Endodermal cell (in vitro differentiated cells): ENCODE data around the gene NDUFS3. TPM values are rescaled to one million over a fixed set of nuclear protein-coding genes. Genes with fewer than 3 reads are reported as not detected.

Experiments
- DNase-seq: peaks from one replicate; pipeline ENCODE4 v3.0.0-alpha.2; 2017
- H3K27ac ChIP-seq: 2 replicates; pipeline ENCODE4 v1.5.1; 2013; ENCODE audit warnings: mild to moderate bottlenecking, low read depth, low read length, moderate library complexity
- H3K27me3 ChIP-seq: 2 replicates; pipeline ENCODE4 v1.6.1; 2013; ENCODE audit warnings: mild to moderate bottlenecking, low read length, moderate library complexity; ENCODE audit not compliant: insufficient read depth, control insufficient read depth, poor library complexity, severe bottlenecking
- H3K36me3 ChIP-seq: 2 replicates; pipeline ENCODE4 v1.7.0; 2013; ENCODE audit warnings: mild to moderate bottlenecking, low read length, moderate library complexity; ENCODE audit not compliant: control insufficient read depth, insufficient read depth
- H3K4me1 ChIP-seq: one replicate; pipeline ENCODE4 v1.7.0; 2013; ENCODE audit warnings: low read length; ENCODE audit not compliant: control insufficient read depth, insufficient read depth
- H3K4me3 ChIP-seq: 2 replicates; pipeline ENCODE4 v1.5.1; 2013; ENCODE audit warnings: mild to moderate bottlenecking, low read length, moderate library complexity
- H3K9ac ChIP-seq: 2 replicates; pipeline ENCODE4 v1.6.1; 2013; ENCODE audit warnings: mild to moderate bottlenecking, low read length, moderate library complexity; ENCODE audit not compliant: poor library complexity, severe bottlenecking; ENCODE audit errors: extremely low read depth
- H3K9me3 ChIP-seq: 2 replicates; pipeline ENCODE4 v1.6.1; 2013; ENCODE audit warnings: mild to moderate bottlenecking, low read length, moderate library complexity; ENCODE audit not compliant: control insufficient read depth
- H3K27ac Mint-ChIP-seq: 2 replicates; pipeline ENCODE4 v1.8.0; 2020; ENCODE audit warnings: mixed read lengths
- H3K27me3 Mint-ChIP-seq: 2 replicates; pipeline ENCODE4 v1.8.0; 2021; ENCODE audit warnings: mild to moderate bottlenecking, mixed read lengths; ENCODE audit not compliant: insufficient read depth
- H3K36me3 Mint-ChIP-seq: 2 replicates; pipeline ENCODE4 v1.8.0; 2020; ENCODE audit warnings: low read depth, mixed read lengths
- H3K4me1 Mint-ChIP-seq: 2 replicates; pipeline ENCODE4 v1.8.0; 2020; ENCODE audit warnings: mixed read lengths
- H3K4me3 Mint-ChIP-seq: 2 replicates; pipeline ENCODE4 v1.8.0; 2020; ENCODE audit warnings: mild to moderate bottlenecking, moderate library complexity, mixed read lengths
- H3K9me3 Mint-ChIP-seq: 2 replicates; pipeline ENCODE4 v1.8.0; 2020; ENCODE audit warnings: mild to moderate bottlenecking, mixed read lengths
- CTCF ChIP-seq: fragments of 200-600 bp; sonication (generic); conservative IDR thresholded peaks from 2 replicates; pipeline ENCODE4 v1.5.0; 2021; ENCODE audit warnings: antibody characterized with exemption, mild to moderate bottlenecking
- WGBS, 2 experiments: methylation state at CpG; one replicate each; pipeline versions ENCODE4 v1.1.5 to v1.1.7; 2013; ENCODE audit warnings: missing lambda C conversion rate in 2 of 2, mixed read lengths in 1 of 2; ENCODE audit not compliant: insufficient coverage in 1 of 2, insufficient read length in 1 of 2; 5-methylcytosine and 5-hydroxymethylcytosine counted together
- total RNA-seq, 2 donors: library from RNA; stranded (reverse); fragmentation: NEBNext Ultra II Directional in 1 of 2; extraction: Animal tissue kit (Norgen Biotek cat#: 25700) in 1 of 2; gene quantifications; 2 replicates in 1 of 2; 3 replicates in 1 of 2; pipeline ENCODE4 v1.2.1, GENCODE V29; 2021

NDUFS3 gene
- total RNA-seq, 2 donors from 2014 or later = 104 to 106 TPM

- H3K27me3 Mint-ChIP-seq = peaks cover 33% of the 10 kb centered on the region
- no peak overlapping the region for H3K4me3 Mint-ChIP-seq
- H3K36me3 Mint-ChIP-seq = peaks cover 7% of the 10 kb centered on the region
- Histone ChIP-seq H3K36me3 (peaks cover 6% of the 10 kb centered on the region), H3K27ac (no peak overlapping the region), H3K9ac (no peak overlapping the region), H3K9me3 (no peaks in the 10 kb centered on the region), H3K27me3 (peaks cover 20% of the 10 kb centered on the region), H3K4me3 (no peak overlapping the region), H3K4me1 (no peaks in the 10 kb centered on the region)
- TF ChIP-seq CTCF = no peak
- DNase-seq = no peak
- 94 to 98% methylated on average over 46 to 51 of the region's 51 CpGs for WGBS, 2 experiments
- peaks cover 7% of the 10 kb centered on the region for H3K4me1 Mint-ChIP-seq
- H3K27ac Mint-ChIP-seq = no peak overlapping the region
- peaks cover 2% of the 10 kb centered on the region for H3K9me3 Mint-ChIP-seq
Measured at GRCh38 chr11:47589584-47589976, 10.7 kb downstream of the NDUFS3 start.

DNA sequence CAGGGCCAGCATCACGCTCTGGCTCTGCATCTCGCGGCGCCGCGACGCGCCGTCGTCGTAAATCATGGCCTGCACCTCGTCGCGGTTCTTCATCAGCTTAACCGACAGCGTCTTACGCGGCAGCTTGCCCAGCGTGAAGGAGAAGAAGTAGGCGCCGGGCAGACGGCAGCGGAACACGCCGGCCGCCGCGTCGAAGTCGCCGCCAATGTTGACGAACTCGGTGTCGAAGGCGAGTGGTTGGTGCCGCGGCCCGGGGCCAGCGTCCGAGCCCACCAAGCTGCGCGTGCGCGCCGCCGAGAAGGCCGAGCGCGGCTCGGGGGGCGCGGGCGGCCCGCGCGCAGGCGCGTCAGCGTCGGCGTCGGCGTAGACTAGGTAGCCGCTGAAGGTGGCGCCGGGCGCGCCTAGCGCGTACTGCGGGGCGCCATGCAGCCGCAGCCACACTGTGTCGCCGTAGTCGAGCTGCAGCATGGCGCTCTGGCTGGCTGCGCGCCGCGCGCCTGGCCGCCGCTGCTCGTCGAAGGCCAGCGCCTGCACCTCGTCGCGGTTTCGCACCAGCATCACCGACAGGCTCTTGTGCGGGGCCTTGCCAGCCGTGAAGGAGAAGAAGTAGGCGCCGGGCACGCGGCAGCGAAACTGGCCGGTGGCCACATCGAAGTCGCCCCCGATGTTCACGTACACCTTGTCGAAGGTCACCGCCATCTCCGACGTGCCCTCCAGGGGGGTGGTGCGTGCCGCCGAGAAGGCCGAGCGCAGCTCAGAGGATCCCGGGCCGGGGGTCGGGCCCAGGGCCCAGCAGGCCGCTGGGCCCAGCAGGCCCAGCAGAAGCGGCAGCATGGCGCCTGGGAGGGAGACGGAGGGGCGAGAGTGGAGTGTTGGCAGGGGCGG is 11.3 kb downstream of the NDUFS3 start:
- H3K4me3 Mint-ChIP-seq = no peak overlapping the region
- H3K36me3 ChIP-seq = peaks cover under 1% of the 10 kb centered on the region
- H3K4me1 Mint-ChIP-seq = peaks cover 7% of the 10 kb centered on the region

GRCh38 chr11:47591764-47592163 is 12.9 kb downstream of the NDUFS3 start:
- Histone ChIP-seq H3K36me3 (no peaks in the 10 kb centered on the region), H3K4me3 (no peak overlapping the region), H3K9ac (no peak overlapping the region), H3K9me3 (no peaks in the 10 kb centered on the region), H3K4me1 (no peaks in the 10 kb centered on the region), H3K27ac (no peak overlapping the region), H3K27me3 (peaks cover 30% of the 10 kb centered on the region)
- peaks cover 7% of the 10 kb centered on the region for H3K4me1 Mint-ChIP-seq
- H3K27ac Mint-ChIP-seq = no peak overlapping the region
- H3K27me3 Mint-ChIP-seq = peaks cover 47% of the 10 kb centered on the region
- WGBS, 2 experiments = 35 to 61% methylated on average over 6 to 7 of the region's 7 CpGs
- peak; percentile 68 for DNase-seq
- peaks cover 2% of the 10 kb centered on the region for H3K9me3 Mint-ChIP-seq
- no peak for TF ChIP-seq CTCF
- H3K36me3 Mint-ChIP-seq = no peaks in the 10 kb centered on the region
- no peak overlapping the region for H3K4me3 Mint-ChIP-seq

More for the DNA sequence above, 11.3 kb downstream of the NDUFS3 start:
- Histone ChIP-seq H3K4me1 (no peaks in the 10 kb centered on the region), H3K9ac (no peak overlapping the region), H3K9me3 (no peaks in the 10 kb centered on the region), H3K4me3 (no peak overlapping the region), H3K27me3 (peaks cover 26% of the 10 kb centered on the region), H3K27ac (no peak overlapping the region)
- Mint-ChIP-seq H3K9me3 (peaks cover 2% of the 10 kb centered on the region), H3K27me3 (peaks cover 37% of the 10 kb centered on the region), H3K36me3 (peaks cover under 1% of the 10 kb centered on the region), H3K27ac (no peak overlapping the region)
- TF ChIP-seq CTCF = no peak
- DNase-seq = peak; percentile 56
- WGBS, 2 experiments = 96 to 98% methylated on average over 113 to 122 of the region's 122 CpGs
